Right lobe of liver (tissue), 6 donors: ENCODE results near the gene YWHAB. TPM values are rescaled to one million over a fixed set of nuclear protein-coding genes. Genes with fewer than 3 reads are reported as not detected.

Experiments
- ATAC-seq, 4 donors: fragments of 200-7000 bp; cut with Tn5 transposase; one replicate each; pipeline ENCODE4 v1.9.1; 2020; ENCODE audit warnings: mild to moderate bottlenecking in 4 of 4, moderate library complexity in 4 of 4
- DNase-seq, 3 donors: peaks; one replicate each; pipeline ENCODE4 v3.0.0-alpha.2; 2020
- H3K27ac ChIP-seq, 3 donors: fragments of 200-600 bp; one replicate each; pipeline ENCODE4 v1.8.0; 2022
- H3K27me3 ChIP-seq, 2 donors: fragments of 200-600 bp; one replicate each; pipeline ENCODE4 v1.8.0; 2022
- H3K36me3 ChIP-seq, 4 donors: fragments of 200-600 bp; sonication (generic) in 1 of 4; one replicate each; pipeline versions ENCODE4 v1.5.1 to v1.8.0; 2017 to 2022; ENCODE audit warnings: control low read depth in 1 of 4
- H3K4me1 ChIP-seq, 4 donors: fragments of 200-600 bp; sonication (generic) in 1 of 4; one replicate each; pipeline versions ENCODE4 v1.5.1 to v1.8.0; 2017 to 2022; ENCODE audit warnings: control low read depth in 1 of 4
- H3K4me3 ChIP-seq, 3 donors: fragments of 200-600 bp; one replicate each; pipeline ENCODE4 v1.8.0; 2022
- H3K9me3 ChIP-seq, 4 donors: fragments of 200-600 bp; sonication (generic) in 1 of 4; one replicate each; pipeline versions ENCODE4 v1.5.1 to v1.8.0; 2017 to 2022; ENCODE audit warnings: control low read depth in 1 of 4
- CTCF ChIP-seq, 4 donors: fragments of 200-600 bp in 3 of 4; fragments of 450-650 bp in 1 of 4; IDR thresholded peaks; one replicate each; pipeline versions ENCODE4 v1.5.1 to v1.8.0; 2016 to 2022; ENCODE audit warnings: antibody characterized with exemption in 4 of 4, mild to moderate bottlenecking in 2 of 4
- POLR2A ChIP-seq: fragments of 450-650 bp; IDR thresholded peaks from one replicate; pipeline ENCODE4 v1.6.1; 2017; ENCODE audit warnings: antibody characterized with exemption, mild to moderate bottlenecking
- WGBS: methylation state at CpG from one replicate; pipeline ENCODE4 v1.1.6; 2018; ENCODE audit warnings: low coverage, low lambda C conversion rate; ENCODE audit not compliant: insufficient coverage; ENCODE audit errors: missing lambda C conversion rate; 5-methylcytosine and 5-hydroxymethylcytosine counted together
- intact Hi-C, 2 donors: fragments of 100-400 bp; cut with DNase I; formaldehyde crosslinking; loops; one replicate each; pipeline versions ENCODE4 v1.11.2 to v1.14.1; 2022
- total RNA-seq, 6 experiments: library from RNA; depleted of rRNA in 2 of 6; stranded (reverse); fragments of >200 nt in 2 of 6; fragmentation: NEBNext Ultra II Directional in 3 of 6; extraction: Animal tissue kit (Norgen Biotek cat#: 25700) in 3 of 6; gene quantifications; one replicate each; pipeline versions ENCODE4 v1.1.0 to v1.2.4, GENCODE V29; 2016 to 2023
- donor health status: DM: no; HTN: yes; CAD: no.
- donor health status: DM: no; HTN: no; CAD: no.
- donor health status: DM: no; HTN: no; CAD: no.
- donor health status: DM: no; HTN: yes; CAD: no.
- donor health status: DM: no; HTN: yes; CAD: no.

Gene YWHAB
- total RNA-seq, 6 experiments from 2014 or later, result 48.7 to 71.1 (median 54.5) TPM

- TF ChIP-seq CTCF (IDR thresholded peaks at IDR 0.05) (no peak), POLR2A (no peak)
- WGBS, result 45% methylated on average over 4 of the region's 4 CpGs
- DNase-seq, result no peak
- no peak for ATAC-seq
- Histone ChIP-seq H3K4me1 (no peaks in the 10 kb centered on the region), H3K4me3 (no peak overlapping the region), H3K36me3 (no peaks in the 10 kb centered on the region), H3K9me3 (no peaks in the 10 kb centered on the region), H3K27ac (no peak overlapping the region), H3K27me3 (peaks cover 0 to 6% of the 10 kb centered on the region in 2 donors)
- intact Hi-C loops, result no loop called here
Observed at GRCh38 chr20:44848254-44849015, 37.1 kb upstream of the YWHAB start.

- intact Hi-C loops, result no loop called here
- Histone ChIP-seq H3K27me3 (no peaks in the 10 kb centered on the region), H3K4me1 (no peaks in the 10 kb centered on the region), H3K9me3 (no peaks in the 10 kb centered on the region), H3K4me3 (no peak overlapping the region), H3K36me3 (no peaks in the 10 kb centered on the region), H3K27ac (no peak overlapping the region)
- 28% methylated on average over 1 of the region's 1 CpG for WGBS
- no peak for TF ChIP-seq CTCF (IDR thresholded peaks at IDR 0.05)
- no peak for TF ChIP-seq POLR2A
- ATAC-seq (no peak), DNase-seq (no peak)
Observed at GRCh38 chr20:44849703-44850102, 35.8 kb upstream of the YWHAB start.

- 47% methylated on average over 3 of the region's 3 CpGs for WGBS
- DNase-seq, result no peak
- Histone ChIP-seq H3K27me3 (no peaks in the 10 kb centered on the region), H3K9me3 (no peaks in the 10 kb centered on the region), H3K4me3 (no peak overlapping the region), H3K27ac (no peak overlapping the region), H3K4me1 (no peaks in the 10 kb centered on the region), H3K36me3 (no peaks in the 10 kb centered on the region)
- ATAC-seq, result no peak
- intact Hi-C loops, result no loop called here
- TF ChIP-seq POLR2A, result no peak
- TF ChIP-seq CTCF (IDR thresholded peaks at IDR 0.05), result no peak
Observed at GRCh38 chr20:44850272-44850671, 35.2 kb upstream of the YWHAB start.

GRCh38 chr20:44850837-44851236 is 34.7 kb upstream of the YWHAB start:
- intact Hi-C loops, result no loop called here
- H3K27ac ChIP-seq, result no peak overlapping the region
- H3K27me3 ChIP-seq, result no peaks in the 10 kb centered on the region
- H3K9me3 ChIP-seq, result no peaks in the 10 kb centered on the region
- no peaks in the 10 kb centered on the region for H3K36me3 ChIP-seq
- DNase-seq, result no peak
- no peak for ATAC-seq
- H3K4me3 ChIP-seq, result no peak overlapping the region
- 93% methylated on average over 1 of the region's 1 CpG for WGBS
- no peaks in the 10 kb centered on the region for H3K4me1 ChIP-seq
- TF ChIP-seq CTCF (IDR thresholded peaks at IDR 0.05) (no peak), POLR2A (no peak)
